Hematopoietic multipotent progenitor cell treated with erythropoietin and hydrocortisone succinate and interleukin-3 and kit ligand, for 4 days (in vitro differentiated cells): ENCODE results near the gene TGM3.

ENCODE experiments used
- DNase-seq: peaks from one replicate; pipeline ENCODE4 v3.0.0-alpha.2; 2015

The TGM3 gene

GRCh38 chr20:2285193-2285592 lies 10.6 kb upstream of the TGM3 start:
- no peak for DNase-seq

DNA sequence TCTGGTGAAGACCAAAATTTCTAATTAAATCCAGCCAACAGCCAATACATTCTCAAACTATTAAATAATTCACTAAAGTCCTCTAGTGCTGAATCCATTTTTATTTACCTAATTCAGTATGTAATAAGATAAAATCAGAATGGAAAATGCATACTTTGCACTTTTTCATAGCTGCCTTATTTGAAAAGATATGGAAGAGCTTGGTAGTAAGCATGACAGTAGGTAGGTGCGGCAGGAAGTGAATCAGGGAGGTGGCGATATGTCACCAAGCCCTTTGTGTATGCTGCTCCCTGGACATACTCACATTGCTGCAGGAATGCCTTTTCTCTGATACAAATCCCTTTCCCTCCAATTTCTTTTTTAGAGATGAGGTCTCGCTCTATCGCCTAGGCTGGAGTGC lies 10.2 kb upstream of the TGM3 start:
- DNase-seq: no peak

DNA sequence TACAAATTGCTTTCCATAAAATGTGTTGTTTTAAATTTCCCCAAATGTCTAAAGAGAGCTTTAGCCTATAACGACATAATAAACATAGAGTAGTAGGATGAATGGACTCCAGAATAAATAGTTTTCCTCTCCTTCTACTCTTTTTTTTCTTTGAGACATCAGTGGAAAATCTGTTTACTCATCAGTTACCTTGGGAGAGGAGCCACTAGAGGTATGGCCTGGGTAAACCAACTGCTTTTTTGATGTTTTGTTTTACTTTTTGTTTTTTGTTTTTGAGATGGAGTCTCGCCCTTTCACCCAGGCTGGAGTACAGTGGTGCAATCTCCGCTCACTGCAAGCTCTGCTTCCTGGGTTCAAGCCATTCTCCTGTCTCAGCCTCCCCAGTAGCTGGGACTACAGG lies 8.3 kb upstream of the TGM3 start:
- DNase-seq: no peak

DNA sequence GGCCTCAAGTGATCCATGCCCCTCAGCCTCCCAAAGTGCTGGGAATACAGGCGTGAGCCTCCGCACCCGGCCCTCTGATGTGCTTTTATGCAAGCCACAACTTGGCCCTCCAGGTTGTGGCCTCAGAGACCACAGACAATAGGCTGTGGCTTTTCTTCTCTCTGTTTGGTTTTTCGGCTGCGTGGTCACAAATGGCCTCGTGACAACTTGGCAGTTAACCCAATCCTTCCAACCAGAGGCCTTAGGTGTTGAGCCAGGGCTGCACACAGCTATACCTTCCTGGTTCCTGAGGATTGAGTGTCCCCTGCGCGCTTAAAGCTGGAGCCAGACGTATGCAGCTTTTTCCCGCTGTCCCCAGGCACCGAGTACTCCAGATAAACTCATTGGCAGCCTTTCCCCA lies 6.3 kb upstream of the TGM3 start:
- peak; percentile 44 for DNase-seq

DNA sequence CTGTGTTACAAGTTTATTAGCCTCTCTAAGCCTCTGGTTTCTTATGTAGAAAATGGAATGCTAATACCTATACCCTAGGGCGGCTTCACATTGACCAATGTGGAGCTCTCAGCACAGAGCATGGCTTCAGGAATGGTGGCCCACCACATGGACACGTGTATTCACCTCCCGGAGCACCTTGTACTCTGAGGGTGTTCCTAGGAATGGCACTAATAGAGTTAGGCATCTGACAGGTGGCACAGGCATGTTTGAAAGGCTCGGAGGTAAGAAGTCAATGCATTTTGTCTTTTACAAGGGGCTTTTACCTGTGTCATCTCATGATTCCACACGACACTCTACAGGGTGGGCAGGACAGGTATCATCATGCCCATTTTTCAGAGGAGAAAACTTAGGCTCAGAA lies 5.3 kb upstream of the TGM3 start:
- no peak for DNase-seq

GRCh38 chr20:2292416-2293110 lies 3.2 kb upstream of the TGM3 start:
- peak; percentile 76 for DNase-seq

- DNase-seq: no peak
Measured at GRCh38 chr20:2293486-2293885, 2.3 kb upstream of the TGM3 start.

DNA sequence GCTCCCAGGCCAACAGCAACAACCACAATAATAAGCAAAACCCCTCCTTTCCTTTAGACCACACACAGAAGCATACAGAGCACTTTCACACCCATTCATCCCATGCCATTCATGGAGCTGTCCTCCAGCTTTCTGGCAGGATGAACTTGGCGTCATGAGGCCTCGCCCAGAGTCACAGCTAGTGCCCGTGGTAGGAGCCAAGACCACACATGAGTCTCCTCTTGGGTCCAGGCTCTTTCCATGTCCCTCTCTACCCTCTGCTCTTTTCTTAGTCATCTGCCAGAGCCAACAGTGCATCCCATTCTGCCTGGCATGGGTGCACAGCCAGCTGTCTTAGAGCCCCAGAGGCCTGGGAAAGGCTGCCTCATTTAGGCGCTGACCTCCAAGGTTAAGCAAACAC lies 1.8 kb upstream of the TGM3 start:
- DNase-seq: no peak

DNA sequence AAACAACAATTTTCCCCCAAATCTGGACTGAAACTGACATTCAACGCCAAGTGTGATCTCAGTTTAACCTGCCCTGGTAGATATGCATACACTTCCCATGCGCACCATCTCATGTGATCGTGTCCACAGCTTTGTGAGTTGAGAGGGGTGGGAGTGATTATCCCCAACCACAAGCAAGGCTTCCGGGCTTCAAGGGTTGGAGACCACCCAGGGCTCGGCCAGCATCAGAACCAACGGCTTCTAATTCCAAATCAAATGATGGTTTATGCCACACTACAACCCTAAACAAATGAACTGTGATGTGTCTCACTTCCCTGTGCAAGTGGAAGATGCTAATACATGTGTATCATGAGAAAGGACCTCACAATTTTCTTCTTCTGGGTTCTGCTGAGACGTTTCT lies 515 bp upstream of the TGM3 start:
- no peak for DNase-seq

GRCh38 chr20:2296524-2297356 lies 939 bp downstream of the TGM3 start:
- DNase-seq: no peak

- no peak for DNase-seq
Measured at GRCh38 chr20:2297357-2297728, 1.5 kb downstream of the TGM3 start.

- no peak for DNase-seq
Measured at GRCh38 chr20:2298116-2298515, 2.3 kb downstream of the TGM3 start.

GRCh38 chr20:2298701-2299100 lies 2.9 kb downstream of the TGM3 start:
- DNase-seq: no peak

- DNase-seq: peak; percentile 38
Measured at GRCh38 chr20:2299301-2299700, 3.5 kb downstream of the TGM3 start.

- no peak for DNase-seq
Measured at GRCh38 chr20:2300002-2300401, 4.2 kb downstream of the TGM3 start.

GRCh38 chr20:2300420-2300819 lies 4.6 kb downstream of the TGM3 start:
- no peak for DNase-seq

DNA sequence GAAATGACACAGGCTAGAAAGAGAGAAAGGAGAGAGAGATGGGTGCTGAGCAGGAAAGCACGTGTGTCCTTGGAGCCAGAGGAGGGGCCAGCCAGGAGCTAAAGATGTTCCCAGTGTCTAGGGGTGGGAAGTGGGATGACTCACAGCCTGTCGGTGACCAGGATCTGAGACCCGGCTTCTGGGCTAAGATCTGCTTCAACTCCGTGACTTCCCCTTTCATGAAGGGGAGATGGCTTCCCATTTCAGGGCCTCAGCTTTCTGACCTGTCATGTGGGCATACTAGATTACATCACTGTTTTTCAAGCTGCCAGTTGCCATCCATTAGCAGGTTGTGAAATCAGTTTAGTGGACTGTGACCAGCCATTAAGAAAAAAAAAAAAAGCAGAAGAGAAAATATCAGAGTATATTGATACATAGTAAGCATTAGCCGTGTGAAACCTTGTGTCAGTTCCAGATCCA lies 5.4 kb downstream of the TGM3 start:
- DNase-seq: peak; percentile 86

DNA sequence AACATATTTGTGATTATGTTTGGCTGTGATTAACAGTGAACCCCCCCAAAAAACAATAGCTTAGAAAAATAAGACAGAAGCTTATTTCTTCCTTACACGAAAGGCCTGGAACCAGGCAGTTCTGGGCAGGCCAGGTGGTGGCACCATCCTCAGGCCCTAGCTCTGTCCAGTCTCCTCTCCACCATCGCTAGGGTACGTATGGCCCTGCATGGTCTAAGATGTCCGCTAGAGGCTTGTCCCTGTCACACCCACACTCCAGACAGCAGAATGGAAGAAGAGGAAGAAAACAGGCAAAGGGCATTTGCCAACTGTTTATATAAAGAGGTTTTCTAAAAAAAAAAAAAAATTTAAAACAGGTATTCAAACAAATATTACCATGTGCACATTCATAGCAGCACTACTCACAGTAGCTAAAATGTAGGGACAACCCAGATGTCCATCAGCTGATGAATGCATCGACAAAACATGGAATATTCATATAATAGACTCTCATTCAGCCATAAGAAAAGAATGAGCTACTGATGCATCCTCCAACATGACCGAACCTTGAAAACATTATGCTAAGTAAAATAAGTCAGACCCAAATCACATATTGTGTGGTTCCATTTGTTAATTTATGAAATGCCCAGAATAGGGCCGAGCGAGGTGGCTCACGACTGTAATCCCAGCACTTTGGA lies 6.7 kb downstream of the TGM3 start:
- no peak for DNase-seq

DNA sequence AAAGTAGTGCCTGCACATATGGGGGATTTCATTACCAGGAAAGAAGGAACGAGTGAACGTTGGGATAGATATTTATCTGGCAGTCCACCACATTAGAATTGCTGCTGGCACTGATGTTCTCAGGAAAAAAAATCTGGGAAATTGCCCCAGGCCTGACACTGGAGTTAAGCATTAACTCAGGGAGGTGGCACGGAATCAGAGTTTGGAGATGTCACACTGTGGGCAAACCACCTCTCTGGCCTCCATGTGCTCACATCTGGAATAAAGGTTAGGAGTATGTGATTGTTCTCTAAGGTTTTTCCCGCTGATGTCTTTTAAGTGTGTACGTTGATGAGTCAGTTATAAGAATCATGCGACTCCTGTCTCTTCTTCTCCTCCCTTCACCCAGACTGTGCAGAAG lies 7.9 kb downstream of the TGM3 start:
- DNase-seq: no peak

DNA sequence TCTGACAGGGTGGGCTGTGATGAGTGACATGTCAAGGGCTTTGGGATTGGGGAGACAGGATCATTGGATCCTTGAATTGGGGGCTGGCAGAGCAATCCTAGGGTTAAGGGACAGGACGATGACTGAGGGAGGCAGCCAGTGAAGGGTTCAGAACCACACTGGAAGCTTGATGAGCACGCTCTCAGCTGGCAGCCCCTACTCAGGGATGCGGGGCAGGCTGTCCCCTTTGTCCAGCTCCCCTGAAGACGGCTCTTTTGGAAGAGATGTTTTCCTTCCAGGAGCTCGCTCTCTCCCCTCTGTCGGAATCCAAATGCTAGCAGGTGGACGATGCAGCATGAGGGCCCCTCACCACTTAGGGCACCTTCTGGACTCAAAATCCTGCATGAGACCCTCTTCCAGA lies 8.4 kb downstream of the TGM3 start:
- no peak for DNase-seq

GRCh38 chr20:2305029-2305428 lies 9.2 kb downstream of the TGM3 start:
- no peak for DNase-seq

- no peak for DNase-seq
Measured at GRCh38 chr20:2305479-2305878, 9.7 kb downstream of the TGM3 start.

DNA sequence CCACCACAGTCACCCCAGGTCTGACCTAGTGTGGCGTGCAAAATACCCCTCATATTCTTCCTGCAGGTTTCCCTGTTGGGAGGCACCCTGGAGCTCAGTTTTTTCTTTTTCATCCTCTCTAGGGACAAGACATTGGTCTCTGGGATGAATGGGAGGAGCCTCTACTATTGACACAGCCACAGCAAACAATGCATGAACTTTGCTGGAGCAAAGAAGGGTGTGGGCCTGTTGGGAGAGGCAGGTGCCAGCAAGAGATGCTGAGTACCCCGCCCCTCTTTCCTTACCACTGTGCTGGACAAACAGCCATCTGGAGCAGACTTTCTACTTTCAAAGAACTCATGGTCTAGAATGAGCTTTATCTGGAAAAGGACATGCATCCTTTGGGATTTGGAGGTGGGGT lies 10.1 kb downstream of the TGM3 start:
- DNase-seq: no peak

DNA sequence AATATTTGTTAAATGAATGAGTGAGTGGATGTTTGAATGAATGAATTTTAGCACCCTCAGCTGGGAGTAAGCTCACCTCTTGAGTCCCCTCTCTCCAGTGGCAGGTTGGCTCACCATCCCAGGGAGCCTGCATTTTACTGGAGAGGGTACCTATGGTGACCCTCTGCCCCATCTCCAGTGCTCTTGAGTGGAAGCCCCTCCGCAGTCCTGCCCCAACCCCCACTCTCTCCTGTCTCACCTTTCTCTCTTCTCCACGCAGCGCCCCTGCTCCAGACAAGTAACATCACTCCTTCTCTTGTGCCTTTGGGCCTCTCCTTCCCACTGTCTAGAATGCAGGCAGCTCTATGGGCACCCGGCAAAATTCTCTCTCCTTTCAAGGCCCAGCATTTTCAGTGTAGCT lies 11.3 kb downstream of the TGM3 start:
- DNase-seq: no peak
